ENCODE results near the gene NAPB.

DNA sequence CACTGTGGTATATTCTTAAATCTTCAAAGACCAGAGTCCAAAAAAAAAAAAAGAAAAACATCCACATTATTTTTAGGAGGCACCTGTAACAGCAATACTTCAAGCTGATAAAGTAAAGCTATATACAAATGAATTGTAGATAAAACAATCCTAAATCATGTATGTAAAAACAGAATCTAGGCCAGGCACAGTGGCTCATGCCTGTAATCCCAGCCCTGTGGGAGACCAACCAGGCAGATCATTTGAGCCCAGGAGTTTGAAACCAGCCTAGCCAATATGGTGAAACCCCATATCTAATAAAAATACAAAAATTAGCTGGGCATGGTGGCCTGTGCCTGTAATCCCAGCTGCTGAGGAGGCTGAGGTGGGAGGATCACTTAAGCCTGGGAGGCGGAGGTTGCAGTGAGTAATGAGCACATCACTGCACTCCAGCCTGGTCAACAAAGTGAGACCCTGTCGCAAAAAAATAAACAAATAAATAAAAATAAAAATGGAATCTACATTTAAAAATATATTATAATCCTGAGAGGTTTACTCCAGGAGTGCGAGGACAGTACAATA, 7.3 kb downstream of the NAPB start:
- TF ChIP-seq, protein P1, sequence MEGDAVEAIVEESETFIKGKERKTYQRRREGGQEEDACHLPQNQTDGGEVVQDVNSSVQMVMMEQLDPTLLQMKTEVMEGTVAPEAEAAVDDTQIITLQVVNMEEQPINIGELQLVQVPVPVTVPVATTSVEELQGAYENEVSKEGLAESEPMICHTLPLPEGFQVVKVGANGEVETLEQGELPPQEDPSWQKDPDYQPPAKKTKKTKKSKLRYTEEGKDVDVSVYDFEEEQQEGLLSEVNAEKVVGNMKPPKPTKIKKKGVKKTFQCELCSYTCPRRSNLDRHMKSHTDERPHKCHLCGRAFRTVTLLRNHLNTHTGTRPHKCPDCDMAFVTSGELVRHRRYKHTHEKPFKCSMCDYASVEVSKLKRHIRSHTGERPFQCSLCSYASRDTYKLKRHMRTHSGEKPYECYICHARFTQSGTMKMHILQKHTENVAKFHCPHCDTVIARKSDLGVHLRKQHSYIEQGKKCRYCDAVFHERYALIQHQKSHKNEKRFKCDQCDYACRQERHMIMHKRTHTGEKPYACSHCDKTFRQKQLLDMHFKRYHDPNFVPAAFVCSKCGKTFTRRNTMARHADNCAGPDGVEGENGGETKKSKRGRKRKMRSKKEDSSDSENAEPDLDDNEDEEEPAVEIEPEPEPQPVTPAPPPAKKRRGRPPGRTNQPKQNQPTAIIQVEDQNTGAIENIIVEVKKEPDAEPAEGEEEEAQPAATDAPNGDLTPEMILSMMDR (IDR thresholded peaks at IDR 0.05; ENCODE audit: poor library complexity) = no peak
- no peak for TF ChIP-seq EZH2 (IDR thresholded peaks at IDR 0.05; ENCODE audit: borderline replicate concordance)
